Stimulated activated CD8-positive, alpha-beta memory T cell treated with anti-CD3 and anti-CD28 coated beads, Interleukin-7, amount 100 ng/mL, for 24 hours (primary cell): Measurements from ENCODE around the gene NAGA.
"Not testable (repeated sequence)": the region's sequence is repeated elsewhere in the genome, so short reads cannot be mapped to it uniquely, and the experiment has no call there.

ENCODE experiments used
- DNase-seq: peaks from one replicate; pipeline ENCODE4 v3.0.0-alpha.2; 2020; ENCODE audit warnings: low read depth

NAGA gene

DNA sequence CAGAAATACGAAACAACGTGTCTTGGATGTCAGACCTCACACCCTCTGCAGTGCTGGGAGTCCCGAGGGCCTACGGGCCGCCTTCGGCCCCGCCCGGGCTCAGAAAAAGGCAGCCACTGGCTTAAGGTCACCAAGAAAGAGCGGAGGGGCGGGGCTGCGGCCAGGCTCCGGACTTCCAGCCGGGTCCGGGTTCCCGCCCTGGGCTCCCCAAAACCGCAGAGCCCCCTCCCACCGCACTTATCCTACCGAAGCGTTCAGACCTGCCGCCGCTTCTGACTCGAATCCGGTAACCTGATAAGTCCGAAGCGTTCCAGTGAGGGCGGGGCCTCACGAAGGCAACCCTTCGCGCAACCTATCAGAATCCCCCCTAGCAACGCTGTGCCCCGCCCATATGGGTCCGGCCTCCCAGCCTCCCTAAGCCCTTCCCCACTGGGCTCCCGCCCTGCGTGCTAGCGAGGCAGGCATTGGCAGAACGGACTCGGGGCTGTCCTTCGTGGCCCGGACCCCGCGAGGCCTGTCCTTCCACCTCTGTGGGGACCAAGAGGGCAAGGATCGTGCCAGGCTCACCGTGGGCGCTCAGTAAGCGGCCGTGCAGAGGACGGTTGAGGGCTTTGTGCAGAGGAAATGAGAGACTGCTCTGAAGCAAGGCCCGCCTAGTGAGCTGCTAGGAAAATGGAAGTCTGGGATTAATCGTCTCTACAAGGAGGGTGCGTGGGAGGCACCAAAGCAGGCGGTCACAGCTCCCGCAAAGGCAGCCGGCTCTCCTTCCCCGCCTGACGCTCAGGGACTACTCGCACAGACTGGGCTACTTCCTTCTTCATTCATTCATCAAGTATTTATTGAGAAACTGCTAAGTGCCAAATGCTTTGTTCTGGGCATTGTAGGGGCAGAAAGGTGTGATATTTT lies at the start of gene NAGA:
TSS of gene NAGA (minus strand) at position 296 of the 906 bp plus-strand sequence. CDS start 515 bp downstream, outside the sequence.
- DNase-seq = peak; percentile 83

DNA sequence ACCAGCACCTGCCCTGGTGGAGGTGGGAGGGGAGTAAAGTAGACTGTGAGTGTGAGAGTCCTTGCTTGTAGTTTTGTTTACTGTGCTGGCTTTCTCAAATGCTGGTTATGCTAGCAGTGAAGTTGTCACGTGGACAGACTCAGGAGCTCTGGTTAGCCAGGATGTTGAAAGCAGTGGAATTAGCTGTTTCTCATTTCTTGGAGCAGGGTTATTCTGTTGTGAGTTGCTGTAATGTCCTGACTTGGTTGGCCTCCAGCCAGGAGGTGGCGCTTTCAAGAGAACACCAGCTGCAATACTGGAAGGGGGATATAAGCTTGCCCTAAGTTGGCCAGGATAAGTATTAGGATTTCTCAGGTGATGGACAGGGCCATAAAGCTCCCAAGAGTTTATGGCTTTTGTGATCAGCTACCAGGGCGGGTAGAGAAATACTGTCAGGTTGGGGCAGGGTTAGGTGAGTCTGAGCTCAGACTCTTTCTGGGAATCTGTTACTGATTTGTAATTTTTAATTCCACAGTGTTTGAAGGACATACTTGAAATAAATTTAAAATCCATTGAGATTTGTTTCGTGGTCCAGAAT lies 46.3 kb upstream of the NAGA start:
- no peak for DNase-seq

DNA sequence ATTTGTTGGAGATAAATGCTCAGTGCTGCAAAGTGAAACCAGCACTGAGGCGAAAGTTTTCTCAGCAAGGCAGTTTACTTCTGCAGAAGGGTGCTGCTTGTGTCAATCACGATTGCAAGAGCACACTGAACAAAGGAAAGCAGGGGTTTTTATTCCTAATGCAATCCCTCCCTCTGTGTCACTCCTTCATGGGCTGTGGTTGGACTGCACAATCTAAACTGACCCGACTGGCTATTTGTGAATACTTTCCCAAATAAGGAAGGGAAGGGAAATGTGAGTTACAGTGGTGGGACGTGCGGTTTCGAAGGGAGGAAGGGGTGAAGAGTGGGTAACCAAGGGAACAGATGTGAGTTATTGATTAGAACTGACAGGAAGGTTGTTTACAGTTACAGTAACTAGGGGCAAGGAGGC lies 44.8 kb upstream of the NAGA start:
- DNase-seq = not testable (repeated sequence)

DNA sequence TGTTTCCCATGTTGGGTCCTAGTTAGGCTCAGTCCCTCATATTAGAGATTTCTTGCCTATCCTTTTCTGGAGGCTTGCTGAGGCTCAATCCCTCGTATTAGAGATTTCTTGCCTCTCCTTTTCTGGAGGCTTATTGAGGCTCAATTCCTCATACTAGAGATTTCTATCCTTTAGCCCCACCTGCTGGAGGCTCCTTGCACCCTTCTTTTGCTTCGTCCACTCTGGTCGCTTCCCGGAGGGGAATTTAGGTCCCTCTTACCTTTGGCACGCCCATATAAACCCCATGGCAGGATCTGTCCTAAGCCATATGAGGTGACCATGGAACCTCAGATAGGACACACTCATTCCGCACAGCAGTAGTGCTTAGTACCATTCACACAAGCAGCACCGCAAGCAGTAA lies 44.1 kb upstream of the NAGA start:
- DNase-seq = no peak

DNA sequence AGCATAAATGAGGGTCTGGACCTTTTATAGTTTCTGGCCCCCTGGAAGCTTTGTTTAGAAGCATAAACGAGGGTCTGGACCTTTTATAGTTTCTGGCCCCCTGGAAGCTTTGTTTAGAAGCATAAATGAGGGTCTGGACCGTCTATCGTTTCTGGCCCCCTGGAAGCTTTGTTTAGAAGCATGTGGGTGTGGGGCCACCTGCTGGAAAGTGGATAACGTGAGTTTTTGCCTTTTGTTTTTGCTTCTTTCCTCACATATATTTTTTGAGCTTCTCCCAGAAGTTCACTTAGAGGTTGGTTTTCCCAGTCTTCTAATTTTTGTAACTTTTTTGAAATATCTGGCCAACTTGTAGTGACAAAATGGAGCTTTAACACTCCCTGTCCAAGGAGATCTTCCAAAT lies 42.2 kb upstream of the NAGA start:
- not testable (repeated sequence) for DNase-seq

DNA sequence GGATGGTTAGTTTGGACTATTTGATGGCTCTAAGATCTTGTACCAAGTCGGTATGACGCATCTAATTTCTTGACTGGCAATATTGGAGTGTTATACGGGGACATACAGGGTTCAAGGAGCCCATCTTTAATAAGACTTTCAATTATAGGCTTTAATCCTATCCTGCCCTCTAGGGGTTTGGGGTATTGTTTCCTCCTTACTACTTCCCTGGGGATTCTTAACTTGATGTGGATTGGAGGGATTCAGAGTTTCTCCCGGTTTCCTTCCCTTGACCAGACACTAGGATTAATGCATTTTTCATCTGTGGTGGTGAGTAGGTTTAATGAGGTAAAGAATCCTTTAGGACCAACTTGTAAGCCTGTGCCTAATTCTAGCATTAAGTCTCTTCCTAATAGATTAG lies 41.2 kb upstream of the NAGA start:
- no peak for DNase-seq

DNA sequence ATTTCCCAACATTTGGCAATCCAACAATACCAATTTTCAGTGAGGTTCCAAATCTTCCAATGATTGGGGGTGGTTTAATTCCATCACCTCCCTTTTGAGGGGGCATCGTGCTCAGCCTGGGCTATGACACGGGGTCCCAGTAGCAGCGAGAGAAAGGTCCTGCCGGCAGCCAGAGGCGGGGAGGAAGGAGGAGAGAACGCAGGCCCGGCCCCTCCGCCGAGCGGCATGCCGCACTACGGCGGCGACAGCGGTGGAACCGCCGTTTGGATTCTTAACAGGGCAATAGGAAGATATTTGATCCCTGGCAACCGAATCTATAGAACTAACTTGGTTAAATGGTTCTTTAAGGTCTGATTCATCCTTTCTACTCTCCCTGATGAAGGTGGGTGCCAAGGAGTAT lies 38.2 kb upstream of the NAGA start:
- no peak for DNase-seq

DNA sequence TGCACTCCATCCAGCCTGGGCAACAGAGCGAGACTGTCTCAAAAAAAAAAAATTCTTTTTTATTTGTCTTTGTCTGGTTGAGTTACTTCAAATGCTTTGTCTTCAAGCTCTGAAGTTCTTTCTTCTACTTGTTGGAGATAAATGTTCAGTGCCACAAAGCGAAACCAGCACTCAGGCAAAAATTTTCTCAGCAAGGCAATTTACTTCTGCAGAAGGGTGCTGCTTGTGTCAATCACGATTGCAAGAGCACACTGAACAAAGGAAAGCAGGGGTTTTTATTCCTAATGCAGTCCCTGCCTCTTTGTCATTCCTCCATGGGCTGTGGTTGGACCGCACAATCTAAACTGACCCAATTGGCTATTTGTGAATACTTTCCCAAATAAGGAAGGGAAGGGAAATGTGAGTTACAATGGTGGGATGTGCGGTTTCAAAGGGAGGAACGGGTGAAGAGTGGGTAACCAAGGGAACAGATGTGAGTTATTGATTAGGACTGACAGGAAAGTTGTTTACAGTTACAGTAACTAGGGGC lies 33.8 kb upstream of the NAGA start:
- DNase-seq = not testable (repeated sequence)

DNA sequence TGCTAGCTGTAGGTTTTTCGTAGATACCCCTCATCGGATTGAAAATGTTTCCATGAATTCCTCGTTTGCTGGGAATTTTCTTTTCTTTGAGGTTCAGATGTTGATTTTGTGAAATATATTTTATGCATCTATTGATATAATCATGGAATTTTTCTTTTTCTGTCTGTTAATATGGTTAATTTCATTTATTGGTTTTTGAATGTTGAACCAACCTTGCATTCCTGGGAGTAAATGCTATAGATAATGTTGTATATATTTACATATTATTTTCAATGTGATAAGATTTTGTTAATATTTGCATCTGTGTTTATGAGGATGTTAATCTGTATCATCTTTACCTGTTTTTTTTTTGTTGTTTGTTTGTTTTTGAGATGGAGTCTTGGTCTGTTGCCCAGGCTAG lies 30.6 kb upstream of the NAGA start:
- DNase-seq = no peak

DNA sequence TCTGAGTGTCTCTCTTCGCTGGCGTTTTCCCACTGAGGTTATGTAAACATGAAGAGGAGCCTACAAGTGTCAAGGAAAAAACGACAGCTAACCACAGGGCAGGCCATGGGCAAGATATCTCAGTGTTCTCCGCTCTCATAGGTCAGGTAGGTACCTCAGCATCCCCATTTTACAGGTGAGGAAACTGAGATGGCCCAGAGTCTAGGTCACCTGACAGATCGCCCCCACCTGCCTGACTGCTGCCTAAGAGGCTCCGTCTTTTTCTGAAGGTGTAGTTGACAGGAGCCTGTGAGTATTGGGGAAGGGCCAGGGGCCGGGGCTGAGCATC lies 20.8 kb upstream of the NAGA start:
- DNase-seq = no peak

DNA sequence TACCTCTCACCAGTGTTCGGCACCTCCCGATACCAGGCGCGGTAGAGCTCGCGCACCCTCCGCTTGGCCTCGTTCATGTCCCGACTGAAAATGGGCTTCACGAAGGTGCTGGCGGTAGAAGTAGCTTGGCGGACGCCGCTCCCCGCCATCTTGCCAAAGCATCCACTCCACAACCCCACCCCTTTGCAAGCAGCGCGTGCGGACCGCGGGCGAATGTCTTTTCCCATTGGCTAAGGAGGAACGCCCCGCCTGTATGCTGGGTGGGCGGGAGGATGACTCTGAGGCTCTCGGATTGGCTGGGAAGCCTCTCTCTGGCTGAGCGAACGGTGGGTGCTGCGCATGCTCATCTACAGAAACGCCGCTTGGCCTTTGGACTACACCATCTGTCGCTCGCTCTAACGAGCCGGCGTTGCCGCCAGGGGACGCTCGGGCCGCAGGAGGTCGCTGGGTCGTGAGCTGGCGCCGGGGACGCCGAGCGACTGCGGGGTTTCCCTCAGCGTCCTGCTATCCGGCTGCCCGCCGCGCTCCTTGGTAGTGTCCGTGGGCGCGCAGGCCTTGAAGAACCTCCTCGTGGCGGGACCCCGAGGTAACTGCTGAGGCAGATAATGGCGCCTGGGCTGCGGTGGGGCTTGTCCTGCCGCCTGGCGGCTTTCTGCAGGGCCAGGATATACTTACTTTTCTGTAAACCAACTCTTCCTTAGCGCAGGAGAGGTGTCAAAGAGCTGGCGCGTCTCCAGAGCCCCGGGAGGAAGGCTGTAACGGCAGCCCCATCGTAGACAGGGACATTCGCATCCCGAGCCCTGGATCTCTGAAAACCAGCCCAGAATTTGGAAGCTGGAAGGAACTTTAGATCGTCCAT lies 20.2 kb upstream of the NAGA start, which contains the start of gene NDUFA6:
TSS of gene NDUFA6 (minus strand) at position 177 of the 859 bp plus-strand sequence. CDS start at position 149, 28 bp downstream.
- peak; percentile 93 for DNase-seq

DNA sequence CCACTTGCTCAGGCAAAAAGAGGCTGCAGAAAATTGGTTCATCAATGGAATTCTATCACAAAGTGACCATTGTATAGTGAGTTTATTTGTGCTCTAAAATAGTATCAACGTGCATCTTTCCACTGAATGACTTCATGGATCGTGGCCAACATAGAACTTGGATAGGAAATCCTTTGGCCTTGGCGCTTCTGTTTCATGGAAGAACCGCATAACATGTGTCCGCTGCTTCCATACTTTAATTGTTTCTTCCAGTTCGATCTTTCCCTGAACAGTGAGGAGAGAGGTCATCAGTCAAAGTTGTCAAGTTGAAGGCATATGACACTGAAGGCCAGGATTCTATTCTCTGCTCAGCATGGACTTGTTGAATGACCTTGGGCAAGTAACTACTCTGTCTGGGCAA lies 15.4 kb upstream of the NAGA start:
- DNase-seq = no peak

DNA sequence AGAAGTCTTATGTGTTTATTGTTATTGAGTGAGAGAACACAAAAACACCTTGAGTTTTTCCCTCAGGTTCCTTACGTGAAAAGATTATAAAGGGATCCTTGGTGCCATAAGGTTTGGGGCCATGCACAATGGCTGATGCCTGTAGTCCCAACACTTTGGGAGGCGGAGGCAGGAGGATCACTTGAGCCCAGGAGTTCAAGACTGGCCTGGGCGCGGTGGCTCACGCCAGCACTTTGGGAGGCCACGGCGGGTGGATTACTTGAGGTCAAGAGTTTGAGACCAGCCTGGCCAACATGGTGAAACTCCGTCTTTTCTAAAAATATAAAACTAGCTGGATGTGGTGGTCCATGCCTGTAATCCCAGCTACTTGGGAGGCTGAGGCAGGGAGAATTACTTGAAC lies 14.3 kb upstream of the NAGA start:
- no peak for DNase-seq

DNA sequence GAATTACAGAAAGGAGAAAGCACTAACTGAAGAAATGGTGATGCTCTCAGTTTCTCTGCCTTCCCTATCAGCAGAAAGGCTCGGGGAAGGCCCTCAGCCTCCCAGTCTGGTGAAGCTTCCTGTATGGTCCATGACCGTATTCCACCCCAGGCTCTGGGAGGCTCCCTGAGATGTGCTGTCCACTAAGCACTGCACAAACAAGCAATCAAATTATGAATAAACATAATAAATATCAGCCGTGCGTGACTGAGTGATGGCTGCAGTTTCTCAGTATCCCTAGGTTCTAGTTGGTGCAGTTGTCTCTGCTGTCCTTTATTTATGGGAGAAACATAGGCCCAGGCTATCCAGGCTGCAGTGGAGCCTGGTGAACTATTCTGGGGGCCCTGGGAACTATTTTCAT lies 12.5 kb upstream of the NAGA start:
- no peak for DNase-seq

DNA sequence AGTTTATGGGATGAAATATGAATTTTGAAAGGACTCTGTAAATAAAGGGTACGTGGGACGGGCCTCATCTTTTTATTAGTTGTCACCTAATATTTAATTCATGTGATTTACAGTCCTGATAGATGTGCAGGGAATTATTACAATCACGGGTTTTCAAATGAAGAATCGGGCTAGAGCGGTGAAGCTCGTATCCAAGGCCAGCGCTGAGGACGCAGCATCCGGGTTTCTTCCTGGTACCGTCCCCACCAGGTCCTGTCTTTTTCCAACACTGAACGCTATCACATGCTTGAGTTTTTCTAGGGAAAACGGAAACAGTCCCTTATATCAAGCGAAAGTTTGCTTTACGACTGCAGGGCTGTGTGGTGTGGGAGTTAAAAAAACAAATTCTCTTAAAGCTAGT lies 9.7 kb upstream of the NAGA start:
- DNase-seq = no peak

DNA sequence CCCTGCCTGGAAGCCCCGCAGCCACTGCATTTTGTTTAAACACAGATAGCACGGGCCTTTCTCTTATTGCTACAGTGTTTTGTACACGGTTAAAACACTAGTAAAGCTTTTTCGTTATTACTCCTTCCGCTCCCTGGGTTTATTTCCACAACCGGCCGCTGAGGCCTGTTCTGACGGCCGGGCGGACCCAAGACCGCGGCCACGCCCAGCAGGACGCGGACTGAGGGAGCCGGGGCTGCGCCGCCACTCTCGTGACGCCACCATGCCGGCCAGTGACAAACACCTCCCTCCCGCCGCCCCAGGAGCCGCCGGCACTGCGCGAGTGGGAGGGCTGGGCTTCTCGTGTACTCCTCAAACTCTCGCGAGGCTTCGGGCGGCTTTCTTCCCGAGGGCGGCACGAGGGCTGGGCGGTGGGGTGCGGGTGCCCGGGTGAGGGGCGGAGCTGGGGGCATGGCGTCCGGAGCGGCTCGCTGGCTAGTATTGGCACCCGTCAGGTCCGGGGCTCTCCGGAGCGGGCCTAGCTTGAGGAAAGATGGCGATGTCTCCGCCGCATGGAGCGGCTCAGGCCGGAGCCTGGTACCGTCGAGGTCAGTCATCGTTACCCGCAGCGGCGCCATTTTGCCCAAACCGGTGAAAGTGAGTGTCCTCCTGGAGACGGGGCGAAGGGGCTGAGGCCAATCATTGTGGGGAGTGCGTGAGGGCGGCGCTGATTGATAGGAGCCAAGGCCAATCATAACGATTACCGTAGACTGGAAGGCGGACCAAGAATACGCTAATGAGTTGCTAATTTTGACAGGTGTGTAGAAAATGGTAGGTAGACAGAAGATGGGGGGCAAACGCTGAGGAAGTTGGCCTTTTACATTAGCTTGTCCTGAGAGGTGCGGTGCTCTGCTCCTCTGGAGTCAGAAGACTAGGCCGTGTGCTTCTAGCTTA lies 9.0 kb upstream of the NAGA start, which contains the start of gene SMDT1:
TSS of gene SMDT1 (plus strand) at position 382 of the 933 bp plus-strand sequence. CDS start at position 451, 69 bp downstream.
- peak; percentile 94 for DNase-seq

DNA sequence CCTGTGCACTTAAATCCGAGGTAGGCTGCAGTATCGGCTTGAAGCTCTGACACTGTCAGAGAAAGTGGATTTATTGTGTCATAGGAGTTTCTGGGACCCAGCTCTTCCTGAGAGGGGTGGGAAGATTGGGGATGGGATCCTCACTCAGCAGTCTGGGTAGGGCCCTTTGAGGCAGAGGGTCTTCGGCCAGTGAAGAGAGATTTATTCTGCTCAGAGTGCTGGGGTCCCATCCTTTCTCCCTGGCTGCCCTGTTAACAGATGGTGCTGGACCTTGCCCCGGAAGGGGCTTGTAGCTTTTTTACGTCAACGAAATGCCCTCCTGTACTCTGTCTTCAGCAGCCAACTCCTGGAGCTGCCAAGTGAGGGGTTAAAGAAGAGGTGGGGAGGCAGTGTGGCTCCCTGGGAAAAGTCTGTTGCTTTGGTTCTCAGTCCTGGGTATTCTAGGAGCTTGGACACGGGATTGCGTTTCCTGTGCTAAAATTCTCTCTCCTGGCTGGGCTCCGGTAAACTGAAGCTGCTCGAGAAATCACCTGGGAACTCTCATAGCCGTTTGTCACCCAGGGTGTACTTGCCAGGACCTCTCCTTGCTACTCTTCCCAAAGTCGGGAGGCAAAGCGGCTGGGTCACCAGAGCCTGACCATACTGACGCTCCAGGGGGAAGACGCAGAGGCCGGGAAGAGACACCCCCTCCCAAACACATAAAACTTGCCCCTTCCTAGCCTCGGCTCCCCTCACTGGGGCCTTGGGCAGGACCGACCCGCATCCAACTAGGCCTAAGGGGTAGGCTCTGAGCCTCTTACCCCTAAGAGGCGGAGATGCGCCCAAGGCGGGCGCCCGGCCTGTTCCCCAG lies 8.1 kb upstream of the NAGA start:
- DNase-seq = no peak

DNA sequence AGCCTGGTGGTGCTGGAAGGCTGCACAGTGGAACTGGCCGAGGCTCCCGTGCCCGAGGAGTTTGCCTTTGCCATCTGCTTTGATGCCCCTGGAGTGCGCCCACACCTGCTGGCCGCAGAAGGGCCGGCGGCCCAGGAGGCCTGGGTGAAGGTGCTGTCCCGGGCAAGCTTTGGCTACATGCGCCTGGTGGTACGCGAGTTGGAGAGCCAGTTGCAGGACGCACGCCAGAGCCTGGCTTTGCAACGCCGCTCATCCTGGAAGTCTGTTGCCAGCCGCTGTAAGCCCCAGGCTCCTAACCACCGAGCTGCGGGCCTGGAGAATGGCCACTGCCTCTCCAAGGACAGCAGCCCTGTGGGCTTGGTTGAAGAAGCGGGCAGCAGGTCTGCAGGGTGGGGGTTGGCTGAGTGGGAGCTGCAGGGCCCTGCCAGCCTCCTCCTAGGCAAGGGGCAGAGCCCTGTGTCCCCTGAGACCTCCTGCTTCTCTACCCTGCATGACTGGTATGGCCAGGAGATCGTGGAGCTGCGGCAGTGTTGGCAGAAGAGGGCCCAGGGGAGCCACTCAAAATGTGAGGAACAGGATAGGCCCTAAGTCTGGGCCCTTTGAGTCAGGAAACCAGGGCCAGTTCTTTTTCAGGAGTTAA lies 7.0 kb upstream of the NAGA start:
- DNase-seq = no peak

DNA sequence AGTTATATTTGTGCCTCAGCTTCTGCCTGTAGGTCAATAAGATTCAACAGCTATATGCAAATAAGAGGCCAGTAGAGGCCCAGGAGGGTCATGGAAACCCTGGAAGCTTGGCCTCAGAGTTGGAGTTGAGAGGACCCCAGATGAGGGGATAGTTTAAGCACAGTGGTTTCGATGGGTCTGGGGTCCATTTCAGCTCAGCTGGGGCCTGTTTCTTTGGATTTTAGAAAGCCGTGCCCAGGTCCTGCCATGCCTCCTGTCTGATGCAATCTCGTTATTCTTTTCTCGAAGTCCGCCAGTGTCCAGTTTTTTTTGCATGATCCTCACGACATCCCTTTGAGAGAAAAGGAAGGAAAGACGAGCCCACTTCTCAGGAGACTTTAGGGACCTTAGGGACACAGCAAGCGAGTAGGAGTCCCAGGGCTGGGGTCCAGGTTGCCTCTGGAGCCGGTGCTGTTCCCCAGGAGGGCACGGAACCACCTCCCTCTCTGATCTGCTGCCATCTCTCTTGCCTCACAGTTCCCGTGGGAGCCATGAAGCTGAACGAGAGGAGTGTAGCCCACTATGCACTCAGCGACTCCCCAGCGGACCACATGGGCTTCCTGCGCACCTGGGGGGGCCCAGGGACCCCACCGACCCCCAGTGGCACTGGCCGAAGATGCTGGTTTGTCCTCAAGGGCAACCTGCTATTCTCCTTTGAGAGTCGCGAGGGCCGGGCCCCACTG lies 6.3 kb upstream of the NAGA start:
- DNase-seq = no peak
